ENCODE data around the gene ZNF684.

The ZNF684 gene

DNA sequence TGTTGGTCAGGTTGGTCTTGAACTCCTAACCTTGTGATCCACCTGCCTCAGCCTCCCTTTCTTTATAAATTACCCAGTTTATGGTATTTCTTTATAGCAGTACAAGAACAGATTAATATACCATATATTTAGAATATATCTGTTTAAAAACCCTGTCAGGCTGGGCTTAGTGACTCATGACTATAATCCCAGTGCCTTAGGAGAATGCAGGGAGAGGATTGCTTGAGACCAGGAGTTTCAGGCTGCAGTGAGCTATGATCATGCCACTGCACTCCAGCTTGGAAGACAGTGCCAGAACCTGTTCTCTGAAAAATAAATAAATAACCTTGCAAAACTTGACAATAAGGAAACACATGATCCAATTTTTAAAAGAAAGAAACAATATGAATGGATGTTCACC, 43.9 kb downstream of the ZNF684 start:
- DNase-seq = no peak

DNA sequence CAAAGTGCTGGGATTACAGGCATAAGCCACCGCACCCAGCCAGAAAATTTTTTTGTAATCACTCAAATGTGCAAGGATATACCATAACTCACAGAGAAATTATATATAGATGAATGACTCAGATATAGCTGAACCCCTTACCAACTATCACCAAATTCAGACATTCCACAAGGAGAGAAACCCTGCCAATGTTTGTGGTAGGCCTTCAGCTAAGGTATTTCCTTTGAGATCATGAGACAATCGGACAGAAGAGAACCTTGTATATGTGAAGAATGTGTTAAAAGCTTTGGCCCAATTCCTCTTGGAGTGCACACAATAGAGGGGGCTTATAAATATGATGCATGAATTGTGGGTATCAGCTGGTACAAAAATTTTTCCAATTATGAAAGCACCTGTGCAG, 50.7 kb downstream of the ZNF684 start:
- no peak for DNase-seq

DNA sequence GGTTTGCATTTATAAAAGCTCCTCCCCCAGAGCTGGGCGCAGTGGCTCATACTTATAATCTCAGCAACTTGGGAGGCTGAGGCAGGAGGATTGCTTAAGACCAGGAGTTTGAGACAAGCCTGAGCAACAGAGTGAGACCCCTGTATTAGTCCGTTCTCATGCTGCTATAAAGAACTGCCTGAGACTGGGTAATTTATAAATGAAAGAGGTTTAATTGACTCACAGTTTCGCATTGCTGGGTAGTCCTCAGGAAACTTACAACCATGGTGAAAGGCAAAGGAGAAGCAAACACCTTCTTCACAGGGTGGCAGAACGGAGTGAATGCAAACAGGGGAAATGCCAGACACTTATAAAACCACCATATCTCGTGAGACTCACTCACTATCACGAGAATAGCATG, 52.5 kb downstream of the ZNF684 start:
- no peak for DNase-seq

DNA sequence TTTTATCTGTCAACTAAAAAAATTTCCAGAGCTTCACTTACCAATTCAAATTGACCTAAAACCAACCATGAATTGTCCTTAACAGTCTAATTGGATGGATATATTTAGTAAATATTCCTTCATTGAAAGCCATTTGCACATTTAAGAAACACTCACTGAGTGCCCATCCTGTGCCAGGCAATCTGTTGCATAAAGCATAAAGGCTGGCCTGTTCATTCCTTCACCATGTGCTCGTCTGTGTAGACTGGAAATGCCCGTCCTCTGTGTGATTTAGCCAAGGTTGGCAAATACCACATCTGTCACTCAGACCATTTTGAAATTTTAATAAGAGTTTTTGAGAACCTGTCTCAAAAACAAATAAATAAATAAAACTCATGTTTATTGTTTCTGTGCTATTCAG, 57.1 kb downstream of the ZNF684 start:
- DNase-seq = no peak

DNA sequence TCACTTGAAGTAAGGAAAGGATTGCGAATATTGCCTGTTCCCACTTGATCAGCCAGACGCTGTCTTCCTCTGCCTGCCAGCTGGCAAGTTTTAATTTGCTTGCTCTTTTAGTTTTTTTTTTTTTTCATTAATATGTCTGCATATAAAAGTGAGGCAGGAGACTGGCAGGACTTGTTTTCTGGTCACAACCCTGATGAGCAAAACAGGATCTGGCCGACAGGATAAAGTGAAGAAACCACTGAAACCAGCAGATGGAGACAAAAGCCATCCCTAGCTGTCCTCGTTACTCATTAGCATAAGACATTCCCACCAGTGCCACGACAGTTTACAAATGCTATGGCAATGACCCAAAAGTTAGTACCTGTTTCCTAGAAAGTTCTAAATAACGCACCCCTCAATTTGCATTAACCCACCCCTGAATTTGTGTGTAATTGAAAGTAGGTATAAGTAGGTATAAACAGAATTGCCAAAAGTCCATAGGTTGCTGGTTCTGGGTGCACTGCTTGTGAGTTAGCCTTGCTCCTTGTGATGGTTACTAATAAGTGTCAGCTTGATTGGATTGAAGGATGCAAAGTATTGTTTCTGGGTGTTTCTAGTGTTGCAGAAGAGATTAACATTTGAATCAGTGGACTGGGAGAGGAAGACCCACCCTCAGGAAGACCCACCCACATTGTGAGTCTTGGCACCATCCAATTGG, 60.8 kb downstream of the ZNF684 start:
- DNase-seq = peak; percentile 43

DNA sequence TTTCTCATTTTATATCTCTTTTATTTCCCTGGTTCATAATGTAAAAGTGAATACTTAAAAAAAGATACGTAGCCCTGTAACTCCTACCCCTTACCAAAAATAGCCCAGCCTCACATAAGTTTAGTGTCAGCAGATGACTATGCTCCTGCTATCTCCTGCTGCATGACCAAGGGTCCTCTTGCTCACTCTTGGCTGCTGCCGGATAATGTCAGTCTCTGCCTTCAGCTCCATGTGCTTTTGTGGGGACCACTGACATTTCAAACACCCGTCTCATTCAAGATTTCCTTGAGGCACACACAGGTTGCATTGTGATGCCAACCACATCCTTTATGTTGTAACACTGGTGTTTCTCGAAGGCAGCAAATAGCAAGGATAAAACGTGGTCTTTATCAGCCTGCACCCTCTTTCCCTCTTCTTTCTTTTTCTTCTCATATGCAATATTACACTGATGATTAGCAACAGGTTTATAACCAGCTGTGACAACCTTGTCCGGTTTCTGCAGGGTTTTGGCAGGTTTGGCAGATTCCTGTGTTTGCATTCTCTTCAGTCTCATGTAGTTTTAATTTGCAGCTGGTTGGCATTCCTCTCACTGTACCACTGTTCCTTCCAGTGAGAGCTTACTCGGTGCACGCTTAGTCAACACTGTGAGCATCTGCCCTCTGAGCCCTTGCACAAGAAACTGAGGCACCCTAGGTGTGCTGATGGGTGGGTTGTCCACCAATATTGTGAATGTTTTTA, 62.2 kb downstream of the ZNF684 start:
- no peak for DNase-seq

DNA sequence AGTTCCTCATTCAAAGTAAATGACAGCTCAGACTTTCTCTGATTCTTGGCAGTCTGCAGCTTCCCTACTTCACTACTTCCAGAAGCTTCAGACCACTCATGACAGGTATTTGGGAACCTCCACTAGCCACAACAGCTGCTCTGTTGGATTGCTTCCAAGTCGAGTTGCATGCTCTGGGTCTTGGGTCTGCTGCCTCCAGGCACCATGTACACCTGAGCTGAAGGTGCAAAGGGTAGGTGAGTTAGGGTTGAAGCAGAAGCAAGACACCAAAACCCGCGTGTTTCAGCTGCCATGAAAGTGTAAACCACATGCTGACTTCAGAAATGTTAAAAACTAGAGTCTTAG, 62.7 kb downstream of the ZNF684 start:
- DNase-seq = no peak

DNA sequence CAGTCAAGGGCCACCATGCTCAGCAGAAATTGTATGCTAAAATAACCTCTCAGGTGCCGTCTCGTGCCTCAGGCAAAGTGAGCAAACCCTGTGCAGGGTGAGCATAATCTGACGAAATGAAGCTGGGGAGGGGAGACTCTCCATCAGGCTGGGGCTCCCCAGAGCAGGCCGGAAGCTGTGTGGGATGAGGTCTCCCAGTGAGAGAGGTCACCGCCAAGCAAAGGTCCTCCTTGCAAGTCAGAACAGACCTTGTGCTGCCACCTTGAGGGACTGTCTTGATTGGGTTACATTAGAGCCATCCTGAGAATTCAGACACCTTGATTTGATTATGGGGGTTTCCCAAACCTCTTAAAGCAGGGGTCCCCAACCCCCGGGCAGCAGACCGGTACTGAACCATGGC, 64.2 kb downstream of the ZNF684 start:
- no peak for DNase-seq

All from COR-L47 (cell line).